Urothelium cell line (cell line): ENCODE measurements around the gene PRR23E.

Experiments used
- DNase-seq: peaks from one replicate; pipeline ENCODE4 v3.0.0; 2011; ENCODE audit warnings: low spot score, mixed read lengths
- FAIRE-seq: peaks from 2 replicates; lab custom pipeline; 2011; peaks lifted over from hg19 to GRCh38; lab: Jason Lieb, UNC

The PRR23E gene

GRCh38 chr3:127192576-127193232, at the start of gene PRR23E:
PRR23E (plus strand) TSS chr3:127193131; CDS start chr3:127196686, 3,555 bp downstream.
- no peak for FAIRE-seq

GRCh38 chr3:127143172-127143571, 49.8 kb upstream of the PRR23E start:
- no peak for DNase-seq
- FAIRE-seq: no peak

More at GRCh38 chr3:127192576-127193232, at the start of gene PRR23E:
- DNase-seq: no peak

GRCh38 chr3:127144631-127145030, 48.3 kb upstream of the PRR23E start:
- DNase-seq: no peak
- no peak for FAIRE-seq

- FAIRE-seq: no peak
- no peak for DNase-seq
These were observed 47.7 kb upstream of the PRR23E start for GRCh38 chr3:127145266-127145665.

GRCh38 chr3:127147291-127147885, 45.5 kb upstream of the PRR23E start:
- DNase-seq (no peak), FAIRE-seq (no peak)

- FAIRE-seq (no peak), DNase-seq (no peak)
These were observed 43.2 kb upstream of the PRR23E start for GRCh38 chr3:127149621-127150310.

GRCh38 chr3:127150513-127151250, 42.2 kb upstream of the PRR23E start:
- DNase-seq (no peak), FAIRE-seq (no peak)

- DNase-seq (no peak), FAIRE-seq (no peak)
These were observed 41.7 kb upstream of the PRR23E start for GRCh38 chr3:127151251-127151564.

- DNase-seq (no peak), FAIRE-seq (no peak)
These were observed 40.8 kb upstream of the PRR23E start for GRCh38 chr3:127151992-127152650.

- no peak for DNase-seq
- no peak for FAIRE-seq
These were observed 40.0 kb upstream of the PRR23E start for GRCh38 chr3:127152684-127153505.

- DNase-seq: no peak
- no peak for FAIRE-seq
These were observed 39.5 kb upstream of the PRR23E start for GRCh38 chr3:127153506-127153815.

GRCh38 chr3:127156338-127157050, 36.4 kb upstream of the PRR23E start:
- no peak for FAIRE-seq
- no peak for DNase-seq

GRCh38 chr3:127157171-127157828, 35.6 kb upstream of the PRR23E start:
- DNase-seq (no peak), FAIRE-seq (no peak)

GRCh38 chr3:127158614-127159229, 34.2 kb upstream of the PRR23E start:
- FAIRE-seq: no peak
- DNase-seq: peak; percentile 68

GRCh38 chr3:127159543-127159942, 33.4 kb upstream of the PRR23E start:
- FAIRE-seq (no peak), DNase-seq (no peak)

GRCh38 chr3:127161236-127161635, 31.7 kb upstream of the PRR23E start:
- no peak for DNase-seq

GRCh38 chr3:127161973-127162579, 30.9 kb upstream of the PRR23E start:
- DNase-seq (no peak), FAIRE-seq (peak; percentile 91)

More at GRCh38 chr3:127161236-127161635, 31.7 kb upstream of the PRR23E start:
- FAIRE-seq: no peak

- FAIRE-seq (no peak), DNase-seq (peak; percentile 50)
These were observed 29.8 kb upstream of the PRR23E start for GRCh38 chr3:127162947-127163645.
